Pancreas (tissue), 10 donors: ENCODE results near the gene SDC4. TPM values are rescaled to one million over a fixed set of nuclear protein-coding genes. Genes with fewer than 3 reads are reported as not detected.

ENCODE experiments used
- ATAC-seq, 4 donors: fragments of 200-7000 bp; cut with Tn5 transposase; one replicate each; pipeline versions ENCODE4 v1.8.0 to v1.9.1; 2020; ENCODE audit warnings: mild to moderate bottlenecking in 4 of 4, moderate library complexity in 4 of 4
- DNase-seq, 6 donors: peaks; one replicate each; pipeline ENCODE4 v3.0.0-alpha.2; 2020
- FAIRE-seq: peaks from 2 replicates; lab custom pipeline; 2012; peaks lifted over from hg19 to GRCh38; lab: Jason Lieb, UNC
- H3K27ac ChIP-seq, 4 donors: fragments of 200-600 bp; sonication (generic); 1 replicate in 3 of 4; 2 replicates in 1 of 4; pipeline versions ENCODE4 v1.5.0 to v1.8.0; 2020
- H3K27me3 ChIP-seq, 4 donors: fragments of 200-600 bp; one replicate each; pipeline ENCODE4 v1.8.0; 2021
- H3K36me3 ChIP-seq, 3 donors: fragments of 200-600 bp; sonication (generic) in 1 of 3; one replicate each; pipeline versions ENCODE4 v1.5.0 to v1.8.0; 2020 to 2021
- H3K4me1 ChIP-seq, 3 donors: fragments of 200-600 bp; one replicate each; pipeline ENCODE4 v1.8.0; 2021
- H3K4me3 ChIP-seq, 4 donors: fragments of 200-600 bp; sonication (generic) in 2 of 4; one replicate each; pipeline versions ENCODE4 v1.5.0 to v1.8.0; 2020 to 2021
- H3K9me3 ChIP-seq, 4 donors: fragments of 200-600 bp; one replicate each; pipeline ENCODE4 v1.8.0; 2021
- WGBS, 2 donors: extraction: QIAGEN DNeasy Blood & Tissue Kit; methylation state at CpG; one replicate each; pipeline ENCODE4 v1.1.7; 2013; 5-methylcytosine and 5-hydroxymethylcytosine counted together
- intact Hi-C, 3 donors: fragments of 100-400 bp; cut with DNase I; formaldehyde crosslinking; loops; one replicate each; pipeline versions ENCODE4 v1.11.1 to v1.14.2; 2022
- polyA plus RNA-seq, 2 donors: library from polyadenylated mRNA; stranded (reverse); fragments of 200-250 nt; gene quantifications; one replicate each; pipeline ENCODE4 v1.2.3, GENCODE V29; 2013
- total RNA-seq, 6 donors: library from RNA; stranded (reverse); fragmentation: NEBNext Ultra II Directional in 4 of 6; extraction: Animal tissue kit (Norgen Biotek cat#: 25700) in 4 of 6; gene quantifications; one replicate each; pipeline versions ENCODE4 v1.2.1 to v1.2.4, GENCODE V29; 2021 to 2023
- TF ChIP-seq, protein P1 (sequence below), 4 donors: fragments of 200-600 bp; sonication (generic) in 3 of 4; IDR thresholded peaks; one replicate each; pipeline versions ENCODE4 v1.5.0 to v1.8.0; 2021; ENCODE audit warnings: antibody characterized with exemption in 4 of 4
- donor health status: healthy with polysubstance abuse.
- donor health status: DM: no; HTN: no; CAD: no; lungs with moderate emphysema.
- donor health status: DM: no; HTN: no; CAD: no.
- donor health status: control.
- donor health status: control.
- donor health status: Bipolar disorder and iron deficiency.
- donor health status: DM: yes; HTN: yes; CAD: no.
- donor health status: DM: no; HTN: no; CAD: no.
- donor health status: DM: no; HTN: no; CAD: no.
- donor health status: DM: yes; HTN: yes; CAD: no.

Gene SDC4
- total and polyA plus RNA-seq, 8 donors, result 48.2 to 208 (median 55.0) TPM

GRCh38 chr20:45358282-45359068 is 10.3 kb upstream of the SDC4 start:
- H3K4me1 ChIP-seq, result peaks cover 5 to 55% (median 8%) of the 10 kb centered on the region in 3 donors
- intact Hi-C loops, result no loop called here
- TF ChIP-seq, protein P1, sequence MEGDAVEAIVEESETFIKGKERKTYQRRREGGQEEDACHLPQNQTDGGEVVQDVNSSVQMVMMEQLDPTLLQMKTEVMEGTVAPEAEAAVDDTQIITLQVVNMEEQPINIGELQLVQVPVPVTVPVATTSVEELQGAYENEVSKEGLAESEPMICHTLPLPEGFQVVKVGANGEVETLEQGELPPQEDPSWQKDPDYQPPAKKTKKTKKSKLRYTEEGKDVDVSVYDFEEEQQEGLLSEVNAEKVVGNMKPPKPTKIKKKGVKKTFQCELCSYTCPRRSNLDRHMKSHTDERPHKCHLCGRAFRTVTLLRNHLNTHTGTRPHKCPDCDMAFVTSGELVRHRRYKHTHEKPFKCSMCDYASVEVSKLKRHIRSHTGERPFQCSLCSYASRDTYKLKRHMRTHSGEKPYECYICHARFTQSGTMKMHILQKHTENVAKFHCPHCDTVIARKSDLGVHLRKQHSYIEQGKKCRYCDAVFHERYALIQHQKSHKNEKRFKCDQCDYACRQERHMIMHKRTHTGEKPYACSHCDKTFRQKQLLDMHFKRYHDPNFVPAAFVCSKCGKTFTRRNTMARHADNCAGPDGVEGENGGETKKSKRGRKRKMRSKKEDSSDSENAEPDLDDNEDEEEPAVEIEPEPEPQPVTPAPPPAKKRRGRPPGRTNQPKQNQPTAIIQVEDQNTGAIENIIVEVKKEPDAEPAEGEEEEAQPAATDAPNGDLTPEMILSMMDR (IDR thresholded peaks at IDR 0.05), result no peak

GRCh38 chr20:45355209-45356084 is 7.2 kb upstream of the SDC4 start:
- ATAC-seq, result no peak
- no peak for DNase-seq
- Histone ChIP-seq H3K9me3 (no peaks in the 10 kb centered on the region), H3K4me3 (no peak overlapping the region), H3K27ac (no peak overlapping the region), H3K27me3 (no peaks in the 10 kb centered on the region), H3K4me1 (peaks cover 0 to 33% (median 5%) of the 10 kb centered on the region in 3 donors), H3K36me3 (no peaks in the 10 kb centered on the region)
- WGBS, 2 donors, result 79 to 92% methylated on average over 5 of the region's 5 CpGs
- intact Hi-C loops, result no loop called here
- TF ChIP-seq, protein P1 (IDR thresholded peaks at IDR 0.05), result no peak
- FAIRE-seq, result no peak

More at GRCh38 chr20:45358282-45359068, 10.3 kb upstream of the SDC4 start:
- WGBS, 2 donors, result 53 to 55% methylated on average over 10 of the region's 10 CpGs
- H3K27ac ChIP-seq, result peak overlapping the region; percentile 7 to 97 (median 82)
- no peaks in the 10 kb centered on the region for H3K9me3 ChIP-seq
- peak in 2 of 4 donors; percentile 1 to 4 for ATAC-seq
- no peaks in the 10 kb centered on the region for H3K27me3 ChIP-seq
- FAIRE-seq, result no peak
- H3K4me3 ChIP-seq, result no peak overlapping the region
- DNase-seq, result peak in 4 of 6 donors; percentile 53 to 61 (median 56)
- H3K36me3 ChIP-seq, result no peaks in the 10 kb centered on the region

GRCh38 chr20:45354423-45355208 is 6.4 kb upstream of the SDC4 start:
- Histone ChIP-seq H3K27me3 (no peaks in the 10 kb centered on the region), H3K9me3 (no peaks in the 10 kb centered on the region), H3K27ac (no peak overlapping the region), H3K4me1 (peaks cover 0 to 25% (median 5%) of the 10 kb centered on the region in 3 donors), H3K4me3 (no peak overlapping the region), H3K36me3 (no peaks in the 10 kb centered on the region)
- 73 to 77% methylated on average over 9 of the region's 9 CpGs for WGBS, 2 donors
- TF ChIP-seq, protein P1 (IDR thresholded peaks at IDR 0.05), result no peak
- no peak for FAIRE-seq
- ATAC-seq, result no peak
- no peak for DNase-seq
- intact Hi-C loops, result no loop called here

GRCh38 chr20:45353746-45354145 is 5.5 kb upstream of the SDC4 start:
- no peak for FAIRE-seq
- DNase-seq, result no peak
- TF ChIP-seq, protein P1 (IDR thresholded peaks at IDR 0.05), result no peak
- ATAC-seq, result no peak
- no peaks in the 10 kb centered on the region for H3K9me3 ChIP-seq
- intact Hi-C loops, result no loop called here
- no peaks in the 10 kb centered on the region for H3K36me3 ChIP-seq
- H3K27ac ChIP-seq, result no peak overlapping the region
- 80 to 100% methylated on average over 1 of the region's 1 CpG for WGBS, 2 donors
- H3K4me3 ChIP-seq, result no peak overlapping the region
- no peaks in the 10 kb centered on the region for H3K27me3 ChIP-seq
- peaks cover 0 to 18% (median 5%) of the 10 kb centered on the region in 3 donors for H3K4me1 ChIP-seq
